Stimulated activated CD4-positive, alpha-beta T cell treated with anti-CD3 and anti-CD28 coated beads, Interleukin-2, amount 100 ng/mL, for 48 hours (primary cell): ENCODE results near the gene PRR22.

Experiments used
- DNase-seq, 2 donors: peaks; one replicate each; pipeline ENCODE4 v3.0.0-alpha.2; 2020

PRR22 gene

GRCh38 chr19:5814123-5814851 lies 29.7 kb upstream of the PRR22 start:
- DNase-seq = no peak

GRCh38 chr19:5811117-5811516 lies 26.6 kb upstream of the PRR22 start:
- no peak for DNase-seq

GRCh38 chr19:5809469-5809868 lies 24.9 kb upstream of the PRR22 start:
- no peak for DNase-seq

- no peak for DNase-seq
Measured at GRCh38 chr19:5809053-5809452, 24.5 kb upstream of the PRR22 start.

- DNase-seq = no peak
Measured at GRCh38 chr19:5808120-5808816, 23.7 kb upstream of the PRR22 start.

GRCh38 chr19:5806905-5807304 lies 22.4 kb upstream of the PRR22 start:
- DNase-seq = no peak

- no peak for DNase-seq
Measured at GRCh38 chr19:5806133-5806489, 21.6 kb upstream of the PRR22 start.

GRCh38 chr19:5805462-5806132 lies 21.1 kb upstream of the PRR22 start:
- peak; percentile 56 to 65 for DNase-seq

- peak in 1 of 2 donors; percentile 47 for DNase-seq
Measured at GRCh38 chr19:5804516-5805461, 20.2 kb upstream of the PRR22 start, which contains the start of gene NRTN. NRTN (plus strand) TSS chr19:5805067; CDS start chr19:5824166, 19,099 bp downstream.

GRCh38 chr19:5803752-5804515 lies 19.4 kb upstream of the PRR22 start:
- peak; percentile 95 to 98 for DNase-seq

- no peak for DNase-seq
Measured at GRCh38 chr19:5803441-5803751, 18.9 kb upstream of the PRR22 start.

- no peak for DNase-seq
Measured at GRCh38 chr19:5801796-5802619, 17.5 kb upstream of the PRR22 start.

- no peak for DNase-seq
Measured at GRCh38 chr19:5800361-5801270, 16.1 kb upstream of the PRR22 start.

GRCh38 chr19:5799247-5800241 lies 15.0 kb upstream of the PRR22 start:
- no peak for DNase-seq

GRCh38 chr19:5798244-5798643 lies 13.7 kb upstream of the PRR22 start:
- no peak for DNase-seq

GRCh38 chr19:5795382-5795919 lies 10.9 kb upstream of the PRR22 start:
- DNase-seq = no peak

- no peak for DNase-seq
Measured at GRCh38 chr19:5793188-5793587, 8.6 kb upstream of the PRR22 start.

- no peak for DNase-seq
Measured at GRCh38 chr19:5792224-5792623, 7.7 kb upstream of the PRR22 start.
